B cell (primary cell): ENCODE results near the gene TMEM14A. TPM values are rescaled to one million over a fixed set of nuclear protein-coding genes. Genes with fewer than 3 reads are reported as not detected.

Experiments used
- ATAC-seq: fragments of 200-7000 bp; cut with Tn5 transposase; one replicate; pipeline ENCODE4 v1.10.0; 2021; ENCODE audit warnings: low read depth, mild to moderate bottlenecking, moderate number of reproducible peaks, moderate library complexity
- CTCF ChIA-PET: fragments of 350-600 bp; sonication (Branson Sonifier 250); formaldehyde crosslinking; loops from one replicate; lab custom pipeline; 2021; ENCODE audit warnings: antibody characterized with exemption, inconsistent platforms; lab: Charles Lee
- POLR2A ChIA-PET: fragments of 350-600 bp; sonication (Branson Sonifier 250); formaldehyde crosslinking; loops from one replicate; lab custom pipeline; 2021; ENCODE audit warnings: antibody characterized with exemption; lab: Charles Lee
- DNase-seq: peaks from one replicate; pipeline ENCODE4 v3.0.0; 2013
- H2AFZ ChIP-seq: 2 replicates; pipeline ENCODE4 v1.6.1; 2012; ENCODE audit warnings: mild to moderate bottlenecking, low read depth, low read length; ENCODE audit not compliant: insufficient read depth, poor library complexity, severe bottlenecking
- H3K27ac ChIP-seq, 2 donors: 1 replicate in 1 of 2; 2 replicates in 1 of 2; pipeline ENCODE4 v1.5.1; 2012 to 2013; ENCODE audit warnings: low read length in 2 of 2, mild to moderate bottlenecking in 2 of 2, moderate library complexity in 1 of 2
- H3K27me3 ChIP-seq, 4 experiments: fragments of 200-600 bp in 1 of 4; sonication (generic) in 1 of 4; replicated peaks in 1 of 4; 1 replicate in 2 of 4; 2 replicates in 2 of 4; pipeline versions ENCODE4 v1.6.1 to v1.7.0; 2013 to 2016; ENCODE audit warnings: low read length in 3 of 4, mild to moderate bottlenecking in 2 of 4, mixed read lengths in 1 of 4, moderate library complexity in 1 of 4; ENCODE audit not compliant: insufficient read depth in 4 of 4, control insufficient read depth in 3 of 4; ENCODE audit errors: control extremely low read depth in 1 of 4
- H3K36me3 ChIP-seq, 2 experiments: replicated peaks in 1 of 2; 1 replicate in 1 of 2; 2 replicates in 1 of 2; pipeline versions ENCODE4 v1.6.1 to v1.7.1; 2013; ENCODE audit warnings: low read length in 1 of 2; ENCODE audit not compliant: insufficient read depth in 2 of 2, control insufficient read depth in 1 of 2; ENCODE audit errors: control extremely low read depth in 1 of 2, extremely low read depth in 1 of 2
- H3K4me1 ChIP-seq, 2 donors: fragments of 200-600 bp in 1 of 2; sonication (generic) in 1 of 2; 1 replicate in 1 of 2; 2 replicates in 1 of 2; pipeline versions ENCODE4 v1.5.1 to v1.6.1; 2013 to 2017; ENCODE audit warnings: low read length in 2 of 2; ENCODE audit not compliant: control insufficient read depth in 2 of 2, insufficient read depth in 2 of 2
- H3K4me2 ChIP-seq: replicated peaks from 2 replicates; pipeline ENCODE3; 2012; ENCODE audit warnings: mild to moderate bottlenecking, low read depth, low read length; ENCODE audit not compliant: poor library complexity, severe bottlenecking
- H3K4me3 ChIP-seq, 5 experiments: fragments of 200-600 bp in 1 of 5; sonication (generic) in 1 of 5; 1 replicate in 3 of 5; 2 replicates in 2 of 5; pipeline versions ENCODE4 v1.5.1 to v1.7.0; 2011 to 2016; ENCODE audit warnings: low read length in 4 of 5, mild to moderate bottlenecking in 4 of 5, low read depth in 2 of 5, control low read depth in 1 of 5, moderate library complexity in 1 of 5; ENCODE audit not compliant: insufficient read depth in 1 of 5; ENCODE audit errors: control extremely low read depth in 1 of 5, extremely low read depth in 1 of 5
- H3K79me2 ChIP-seq: fragments of 200-600 bp; sonication (generic); one replicate; pipeline ENCODE4 v1.6.0; 2016; ENCODE audit warnings: low read length; ENCODE audit not compliant: control insufficient read depth, insufficient read depth
- H3K9ac ChIP-seq: fragments of 200-600 bp; sonication (generic); 2 replicates; pipeline ENCODE4 v1.6.1; 2017; ENCODE audit warnings: mild to moderate bottlenecking, low read length, moderate library complexity
- H3K9me3 ChIP-seq, 3 donors: one replicate each; pipeline versions ENCODE4 v1.6.1 to v1.7.1; 2013; ENCODE audit warnings: low read length in 2 of 3; ENCODE audit not compliant: control insufficient read depth in 2 of 3, insufficient read depth in 1 of 3; ENCODE audit errors: control extremely low read depth in 1 of 3
- H4K20me1 ChIP-seq: 2 replicates; pipeline ENCODE4 v1.6.0; 2012; ENCODE audit warnings: mild to moderate bottlenecking, low read length; ENCODE audit not compliant: insufficient read depth, control insufficient read depth, poor library complexity, severe bottlenecking
- H3K27ac Mint-ChIP-seq: one replicate; pipeline ENCODE4 v1.8.0; 2021; ENCODE audit warnings: mixed read lengths
- H3K27me3 Mint-ChIP-seq: one replicate; pipeline ENCODE4 v1.8.0; 2021; ENCODE audit warnings: mixed read lengths
- H3K4me1 Mint-ChIP-seq: one replicate; pipeline ENCODE4 v1.8.0; 2021; ENCODE audit warnings: mixed read lengths
- H3K4me3 Mint-ChIP-seq: one replicate; pipeline ENCODE4 v1.8.0; 2021; ENCODE audit warnings: mixed read lengths
- H3K9me3 Mint-ChIP-seq: one replicate; pipeline ENCODE4 v1.8.0; 2022; ENCODE audit warnings: mixed read lengths; ENCODE audit not compliant: insufficient read depth
- EZH2 ChIP-seq: IDR thresholded peaks from 2 replicates; pipeline ENCODE4 v1.6.1; 2012; ENCODE audit warnings: borderline replicate concordance, low read depth, mild to moderate bottlenecking, moderate library complexity, low read length; ENCODE audit not compliant: insufficient read depth, poor library complexity, severe bottlenecking
- WGBS: methylation state at CpG from one replicate; pipeline ENCODE4 v1.1.5; 2013; ENCODE audit warnings: missing lambda C conversion rate; ENCODE audit not compliant: insufficient coverage; 5-methylcytosine and 5-hydroxymethylcytosine counted together
- intact Hi-C: fragments of 100-400 bp; cut with micrococcal nuclease; formaldehyde crosslinking; loops from one replicate; pipeline ENCODE4 v1.10.0; 2022
- polyA plus RNA-seq: library from polyadenylated mRNA; depleted of rRNA; stranded (reverse); fragments of >200 nt; gene quantifications from 2 replicates; pipeline ENCODE4 v1.2.3, GENCODE V29; 2012
- total RNA-seq, 2 donors: library from RNA; stranded (reverse); fragments of 120-200 nt in 1 of 2; gene quantifications; 1 replicate in 1 of 2; 2 replicates in 1 of 2; pipeline versions ENCODE4 v1.2.3 to v1.2.4, GENCODE V29; 2013 to 2022
- TF ChIP-seq, protein P1 (sequence below): fragments of 200-600 bp; IDR thresholded peaks from one replicate; pipeline ENCODE4 v1.8.0; 2022; ENCODE audit warnings: antibody characterized with exemption, mild to moderate bottlenecking

The TMEM14A gene
- total and polyA plus RNA-seq, 2 donors (not counting 1 experiment from before 2014, with no cell fraction given) = 5.2 to 9.5 TPM

DNA sequence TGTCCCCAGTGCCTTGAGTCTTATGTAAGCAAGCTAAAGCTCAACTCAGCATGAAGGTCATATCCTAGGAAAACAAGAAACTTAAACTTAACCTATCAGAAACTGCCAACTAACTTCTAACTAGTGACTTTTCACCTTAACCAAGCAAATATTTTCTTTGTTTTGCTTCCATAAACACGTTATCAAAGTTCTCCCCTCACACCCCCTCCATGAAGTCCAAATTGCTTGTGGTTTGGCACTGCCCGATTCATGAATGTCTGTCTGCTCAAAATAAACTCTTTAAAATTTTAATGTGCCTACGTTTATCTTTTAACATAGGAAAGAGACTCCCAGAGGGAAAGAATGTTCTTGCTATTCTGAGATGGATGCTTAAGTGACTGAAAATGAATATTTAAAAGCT is 57.5 kb downstream of the TMEM14A start:
- no peaks in the 10 kb centered on the region for H3K36me3 ChIP-seq
- POLR2A ChIA-PET = no interaction called here

DNA sequence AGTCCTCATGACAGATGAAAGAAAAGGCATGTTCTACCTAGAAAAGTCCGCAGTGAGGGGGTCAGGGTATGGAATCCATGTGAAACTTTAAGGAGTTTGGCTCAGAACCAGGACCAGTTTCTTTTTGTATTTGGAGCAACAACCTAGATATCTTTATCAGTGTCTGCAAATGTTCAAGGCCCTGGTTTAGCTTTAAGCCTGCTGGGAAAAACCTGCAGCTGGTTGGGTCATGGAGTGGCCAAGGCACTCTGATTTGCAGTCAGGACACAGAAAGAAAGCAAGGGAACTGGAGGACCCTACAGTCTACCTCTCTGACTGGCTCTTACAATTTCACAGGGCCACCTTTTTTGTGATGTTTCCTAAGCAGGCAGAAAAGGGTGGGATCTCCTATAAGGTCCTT is 58.7 kb downstream of the TMEM14A start:
- H3K9ac ChIP-seq = no peak overlapping the region
- no peaks in the 10 kb centered on the region for H3K36me3 ChIP-seq
- no peaks in the 10 kb centered on the region for H4K20me1 ChIP-seq
- H3K4me1 ChIP-seq = peaks cover 0 to 1% of the 10 kb centered on the region in 2 donors
- ChIA-PET POLR2A (no interaction called here), CTCF (no interaction called here)
- no peaks in the 10 kb centered on the region for H3K79me2 ChIP-seq
- Mint-ChIP-seq H3K9me3 (no peaks in the 10 kb centered on the region), H3K4me3 (no peak overlapping the region), H3K27ac (no peak overlapping the region), H3K4me1 (peaks cover 5% of the 10 kb centered on the region), H3K27me3 (peaks cover 5% of the 10 kb centered on the region)
- no peaks in the 10 kb centered on the region for H3K9me3 ChIP-seq
- TF ChIP-seq, protein P1, sequence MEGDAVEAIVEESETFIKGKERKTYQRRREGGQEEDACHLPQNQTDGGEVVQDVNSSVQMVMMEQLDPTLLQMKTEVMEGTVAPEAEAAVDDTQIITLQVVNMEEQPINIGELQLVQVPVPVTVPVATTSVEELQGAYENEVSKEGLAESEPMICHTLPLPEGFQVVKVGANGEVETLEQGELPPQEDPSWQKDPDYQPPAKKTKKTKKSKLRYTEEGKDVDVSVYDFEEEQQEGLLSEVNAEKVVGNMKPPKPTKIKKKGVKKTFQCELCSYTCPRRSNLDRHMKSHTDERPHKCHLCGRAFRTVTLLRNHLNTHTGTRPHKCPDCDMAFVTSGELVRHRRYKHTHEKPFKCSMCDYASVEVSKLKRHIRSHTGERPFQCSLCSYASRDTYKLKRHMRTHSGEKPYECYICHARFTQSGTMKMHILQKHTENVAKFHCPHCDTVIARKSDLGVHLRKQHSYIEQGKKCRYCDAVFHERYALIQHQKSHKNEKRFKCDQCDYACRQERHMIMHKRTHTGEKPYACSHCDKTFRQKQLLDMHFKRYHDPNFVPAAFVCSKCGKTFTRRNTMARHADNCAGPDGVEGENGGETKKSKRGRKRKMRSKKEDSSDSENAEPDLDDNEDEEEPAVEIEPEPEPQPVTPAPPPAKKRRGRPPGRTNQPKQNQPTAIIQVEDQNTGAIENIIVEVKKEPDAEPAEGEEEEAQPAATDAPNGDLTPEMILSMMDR = no peak
- no peak for TF ChIP-seq EZH2
- no peak overlapping the region for H3K27ac ChIP-seq
- 86% methylated on average over 1 of the region's 1 CpG for WGBS
- intact Hi-C loops = no loop called here
- ATAC-seq (no peak), DNase-seq (no peak)
- no peak overlapping the region for H2AFZ ChIP-seq
- H3K4me2 ChIP-seq = no peak overlapping the region
- H3K4me3 ChIP-seq = no peak overlapping the region
- H3K27me3 ChIP-seq = peaks cover 0 to 3% (median 0%) of the 10 kb centered on the region in 4 experiments

More for the DNA sequence above, 57.5 kb downstream of the TMEM14A start:
- Histone ChIP-seq H2AFZ (no peak overlapping the region), H3K79me2 (no peaks in the 10 kb centered on the region), H3K9me3 (no peaks in the 10 kb centered on the region), H4K20me1 (no peaks in the 10 kb centered on the region), H3K27me3 (peaks cover 0 to 3% (median 0%) of the 10 kb centered on the region in 4 experiments), H3K4me1 (peaks cover 0 to 3% of the 10 kb centered on the region in 2 donors), H3K4me2 (no peak overlapping the region), H3K4me3 (no peak overlapping the region), H3K9ac (no peak overlapping the region), H3K27ac (no peak overlapping the region)
- Mint-ChIP-seq H3K27me3 (peaks cover 5% of the 10 kb centered on the region), H3K9me3 (no peaks in the 10 kb centered on the region), H3K27ac (no peak overlapping the region), H3K4me1 (peaks cover 6% of the 10 kb centered on the region), H3K4me3 (no peak overlapping the region)
- intact Hi-C loops = no loop called here
- DNase-seq (no peak), ATAC-seq (no peak)
- CTCF ChIA-PET = no interaction called here
- no peak for TF ChIP-seq EZH2
- TF ChIP-seq, protein P1 = no peak
- 75% methylated on average over 1 of the region's 3 CpGs for WGBS
